HG03457 (cell line): ENCODE measurements around the gene TMEM91.

ENCODE experiments used
- ATAC-seq: cut with Tn5 transposase; IDR thresholded peaks from one replicate; pipeline ENCODE4 v1.9.1; 2021; ENCODE audit warnings: moderate number of reproducible peaks; ENCODE audit not compliant: unreplicated experiment

The TMEM91 gene

DNA sequence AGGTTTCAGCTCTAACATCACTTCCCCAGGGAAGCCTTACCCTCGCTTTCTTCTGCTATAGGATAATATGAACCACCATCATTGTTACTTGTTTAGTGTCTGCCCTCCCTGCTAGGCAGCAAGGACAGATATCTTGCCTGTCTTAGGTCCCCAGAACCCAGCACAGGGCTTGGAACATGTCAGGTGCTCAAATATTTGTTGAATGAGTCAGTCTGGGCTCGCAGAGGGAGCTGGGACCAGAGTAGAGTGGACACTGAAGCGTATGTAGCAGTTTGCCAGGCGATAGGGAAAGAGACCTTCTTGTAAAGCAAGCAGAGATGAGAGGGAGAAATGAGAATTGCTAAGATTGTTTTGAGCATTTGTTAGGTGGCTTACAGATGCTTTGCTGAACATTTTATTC lies 33.0 kb downstream of the TMEM91 start:
- ATAC-seq = no peak

DNA sequence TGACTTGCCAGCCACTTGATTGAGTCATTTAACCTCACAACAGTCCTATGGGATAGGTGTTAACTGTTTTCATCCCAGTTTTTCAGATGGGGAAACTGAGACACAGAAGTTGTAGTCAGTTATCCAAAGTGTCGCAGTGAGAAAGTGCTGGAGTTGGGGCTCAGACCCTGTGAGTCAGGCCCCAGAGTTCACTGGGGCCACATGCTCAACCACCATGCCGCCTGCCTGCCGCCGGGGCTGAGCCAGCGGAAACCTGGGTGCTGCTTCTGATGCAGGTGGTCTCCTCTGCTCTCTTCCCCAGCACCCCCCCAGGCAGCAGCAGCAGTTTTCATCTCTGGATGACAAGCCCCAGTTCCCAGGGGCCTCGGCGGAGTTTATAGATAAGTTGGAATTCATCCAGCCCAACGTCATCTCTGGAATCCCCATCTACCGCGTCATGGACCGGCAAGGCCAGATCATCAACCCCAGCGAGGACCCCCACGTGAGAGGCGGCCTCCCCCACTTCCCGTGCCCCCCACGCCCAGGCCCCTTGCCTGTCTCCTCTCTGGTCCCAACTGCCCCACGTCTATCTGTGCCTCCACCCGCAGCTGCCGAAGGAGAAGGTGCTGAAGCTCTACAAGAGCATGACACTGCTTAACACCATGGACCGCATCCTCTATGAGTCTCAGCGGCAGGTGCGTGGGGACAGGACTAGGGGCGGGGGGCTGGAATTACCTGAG lies 34.2 kb downstream of the TMEM91 start:
- no peak for ATAC-seq

- no peak for ATAC-seq
Measured at GRCh38 chr19:41411100-41411967, 35.0 kb downstream of the TMEM91 start.

DNA sequence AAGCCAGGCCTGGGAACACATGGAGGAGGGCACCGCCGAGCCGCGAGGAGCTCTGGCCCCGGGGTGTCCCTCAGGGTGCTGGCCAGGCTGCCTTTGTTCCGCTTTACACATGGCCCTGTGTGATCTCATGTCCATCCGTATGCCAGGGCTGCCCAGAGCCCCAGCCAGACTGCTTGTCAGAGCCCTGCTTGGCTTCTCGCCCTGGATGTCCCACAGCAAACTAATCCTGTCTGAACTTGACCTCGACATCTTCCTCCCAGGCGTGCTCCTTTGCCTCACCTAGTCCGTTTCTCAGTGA lies 35.6 kb downstream of the TMEM91 start:
- ATAC-seq = no peak

GRCh38 chr19:41412953-41413352 lies 36.6 kb downstream of the TMEM91 start:
- no peak for ATAC-seq

DNA sequence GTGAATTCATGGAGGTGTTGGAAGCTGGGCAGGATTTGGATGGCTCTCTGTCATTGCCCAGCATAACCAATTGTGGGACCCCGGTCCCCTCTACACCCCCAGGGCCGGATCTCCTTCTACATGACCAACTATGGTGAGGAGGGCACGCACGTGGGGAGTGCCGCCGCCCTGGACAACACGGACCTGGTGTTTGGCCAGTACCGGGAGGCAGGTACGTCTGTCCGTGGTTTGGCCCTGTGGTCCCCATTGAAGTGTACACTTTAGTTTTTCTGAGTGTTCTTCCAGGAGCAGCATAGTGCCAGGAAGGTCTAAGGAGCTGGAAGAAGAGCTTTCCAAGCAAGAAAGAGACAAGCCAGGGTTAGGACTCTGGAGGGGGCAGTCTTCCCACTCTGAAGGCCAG lies 37.6 kb downstream of the TMEM91 start:
- no peak for ATAC-seq

DNA sequence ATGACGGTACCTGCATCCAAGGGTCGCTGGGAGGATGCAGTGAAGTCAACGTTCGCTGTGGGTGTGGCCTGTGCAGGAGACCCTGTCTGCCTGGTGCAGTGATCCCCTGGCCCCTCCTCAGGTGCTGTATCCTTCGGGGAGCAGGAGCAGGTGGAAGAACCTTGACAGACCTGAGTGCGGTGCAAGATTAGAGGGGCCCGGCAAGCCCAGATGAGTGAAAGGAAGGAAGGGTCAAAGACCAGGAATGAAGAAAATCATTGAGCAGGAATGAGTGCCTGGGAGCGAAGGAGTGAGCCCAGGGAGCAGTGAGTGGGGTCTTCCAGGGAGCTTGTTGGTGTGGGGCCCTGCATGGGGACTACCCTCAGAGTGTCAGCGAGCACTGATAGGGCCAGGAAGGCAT lies 38.1 kb downstream of the TMEM91 start:
- no peak for ATAC-seq

GRCh38 chr19:41415154-41415571 lies 38.8 kb downstream of the TMEM91 start:
- ATAC-seq = no peak

DNA sequence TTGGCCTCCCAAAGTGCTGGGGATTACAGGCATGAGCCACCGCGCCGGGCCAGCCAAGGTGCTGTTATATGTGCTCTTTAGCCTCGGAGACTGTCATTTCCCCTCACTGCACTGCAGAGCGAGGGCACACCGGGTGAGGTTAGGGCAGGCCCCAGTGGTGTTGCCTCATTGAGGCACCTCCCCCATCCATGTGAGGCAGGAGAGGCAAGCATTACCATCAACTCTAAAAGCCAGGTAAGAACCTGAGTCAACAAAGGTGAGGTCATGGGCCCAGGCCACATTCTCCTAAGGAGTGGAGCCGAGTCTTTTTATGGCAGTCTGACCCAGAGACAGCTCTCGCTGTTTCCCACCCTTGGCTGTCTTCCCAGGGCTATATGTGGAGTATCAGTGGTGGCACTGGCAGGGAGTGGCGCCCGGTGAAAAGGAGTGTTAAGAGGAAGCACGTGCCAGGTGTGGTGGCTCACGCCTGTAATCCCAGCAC lies 39.9 kb downstream of the TMEM91 start:
- no peak for ATAC-seq

GRCh38 chr19:41420101-41420880 lies 44.0 kb downstream of the TMEM91 start:
- no peak for ATAC-seq

DNA sequence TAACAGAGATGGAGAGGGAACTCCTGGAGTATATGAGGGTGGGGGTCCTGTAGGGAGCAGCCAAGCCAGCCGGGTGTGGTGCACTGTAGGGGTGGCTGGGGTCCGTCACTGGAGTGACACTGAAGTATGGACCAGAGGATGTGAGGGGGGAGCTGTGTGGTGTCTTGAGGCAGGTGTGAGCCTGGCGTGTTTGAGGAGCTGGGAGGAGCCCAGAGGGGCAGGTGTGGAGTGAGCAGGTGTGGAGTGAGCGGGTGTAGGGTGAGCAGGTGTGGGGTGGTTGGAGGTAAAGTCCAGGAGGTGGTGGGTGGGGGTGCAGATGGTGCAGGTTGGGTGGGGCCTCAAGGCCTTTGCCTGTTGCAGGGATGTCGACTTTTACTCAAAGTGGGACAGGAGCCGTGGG lies 45.0 kb downstream of the TMEM91 start:
- no peak for ATAC-seq

- ATAC-seq = no peak
Measured at GRCh38 chr19:41421973-41422372, 45.6 kb downstream of the TMEM91 start.

DNA sequence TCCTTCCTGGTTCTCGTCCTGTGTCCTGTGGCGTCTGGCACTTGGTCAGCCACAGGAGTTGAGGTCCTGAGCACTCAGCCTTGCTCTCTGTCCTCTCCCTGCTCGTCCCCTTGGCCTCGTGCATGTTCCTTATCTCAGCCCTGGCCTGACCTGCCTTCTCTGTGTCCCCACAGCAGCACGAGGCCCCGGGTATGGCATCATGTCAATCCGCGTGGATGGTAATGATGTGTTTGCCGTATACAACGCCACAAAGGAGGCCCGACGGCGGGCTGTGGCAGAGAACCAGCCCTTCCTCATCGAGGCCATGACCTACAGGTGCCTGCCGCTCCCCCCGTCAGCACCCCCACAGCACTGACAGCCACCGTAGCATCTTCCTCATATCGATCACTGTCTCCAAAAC lies 46.1 kb downstream of the TMEM91 start:
- ATAC-seq = no peak

DNA sequence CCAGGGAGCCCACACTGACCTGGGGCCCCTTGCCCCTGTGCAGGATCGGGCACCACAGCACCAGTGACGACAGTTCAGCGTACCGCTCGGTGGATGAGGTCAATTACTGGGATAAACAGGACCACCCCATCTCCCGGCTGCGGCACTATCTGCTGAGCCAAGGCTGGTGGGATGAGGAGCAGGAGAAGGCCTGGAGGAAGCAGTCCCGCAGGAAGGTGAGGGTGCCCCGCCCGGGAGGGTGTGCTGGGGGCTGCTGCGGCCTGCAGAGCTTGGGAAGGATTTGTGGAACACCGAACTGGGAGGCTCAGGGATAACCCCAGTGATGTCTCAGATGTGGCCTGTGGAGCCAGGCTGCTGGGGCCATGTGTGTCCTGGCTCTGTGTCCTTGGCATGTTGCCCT lies 46.6 kb downstream of the TMEM91 start:
- no peak for ATAC-seq

DNA sequence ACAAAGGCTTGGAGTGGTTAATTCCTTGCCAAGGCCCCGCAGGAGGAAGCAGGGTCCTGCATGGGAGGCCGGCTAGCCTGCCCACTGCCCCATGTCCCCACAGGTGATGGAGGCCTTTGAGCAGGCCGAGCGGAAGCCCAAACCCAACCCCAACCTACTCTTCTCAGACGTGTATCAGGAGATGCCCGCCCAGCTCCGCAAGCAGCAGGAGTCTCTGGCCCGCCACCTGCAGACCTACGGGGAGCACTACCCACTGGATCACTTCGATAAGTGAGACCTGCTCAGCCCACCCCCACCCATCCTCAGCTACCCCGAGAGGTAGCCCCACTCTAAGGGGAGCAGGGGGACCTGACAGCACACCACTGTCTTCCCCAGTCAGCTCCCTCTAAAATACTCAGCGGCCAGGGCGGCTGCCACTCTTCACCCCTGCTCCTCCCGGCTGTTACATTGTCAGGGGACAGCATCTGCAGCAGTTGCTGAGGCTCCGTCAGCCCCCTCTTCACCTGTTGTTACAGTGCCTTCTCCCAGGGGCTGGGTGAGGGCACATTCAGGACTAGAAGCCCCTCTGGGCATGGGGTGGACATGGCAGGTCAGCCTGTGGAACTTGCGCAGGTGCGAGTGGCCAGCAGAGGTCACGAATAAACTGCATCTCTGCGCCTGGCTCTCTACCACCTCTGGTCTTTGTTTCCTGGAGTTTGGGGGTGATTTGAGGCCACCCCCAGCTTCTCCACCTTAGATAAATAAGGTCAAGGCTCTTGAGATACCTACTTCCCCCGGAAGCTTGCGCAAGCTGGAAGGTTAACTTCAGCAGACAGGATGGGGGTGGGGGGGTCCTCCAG lies 48.2 kb downstream of the TMEM91 start:
- no peak for ATAC-seq

DNA sequence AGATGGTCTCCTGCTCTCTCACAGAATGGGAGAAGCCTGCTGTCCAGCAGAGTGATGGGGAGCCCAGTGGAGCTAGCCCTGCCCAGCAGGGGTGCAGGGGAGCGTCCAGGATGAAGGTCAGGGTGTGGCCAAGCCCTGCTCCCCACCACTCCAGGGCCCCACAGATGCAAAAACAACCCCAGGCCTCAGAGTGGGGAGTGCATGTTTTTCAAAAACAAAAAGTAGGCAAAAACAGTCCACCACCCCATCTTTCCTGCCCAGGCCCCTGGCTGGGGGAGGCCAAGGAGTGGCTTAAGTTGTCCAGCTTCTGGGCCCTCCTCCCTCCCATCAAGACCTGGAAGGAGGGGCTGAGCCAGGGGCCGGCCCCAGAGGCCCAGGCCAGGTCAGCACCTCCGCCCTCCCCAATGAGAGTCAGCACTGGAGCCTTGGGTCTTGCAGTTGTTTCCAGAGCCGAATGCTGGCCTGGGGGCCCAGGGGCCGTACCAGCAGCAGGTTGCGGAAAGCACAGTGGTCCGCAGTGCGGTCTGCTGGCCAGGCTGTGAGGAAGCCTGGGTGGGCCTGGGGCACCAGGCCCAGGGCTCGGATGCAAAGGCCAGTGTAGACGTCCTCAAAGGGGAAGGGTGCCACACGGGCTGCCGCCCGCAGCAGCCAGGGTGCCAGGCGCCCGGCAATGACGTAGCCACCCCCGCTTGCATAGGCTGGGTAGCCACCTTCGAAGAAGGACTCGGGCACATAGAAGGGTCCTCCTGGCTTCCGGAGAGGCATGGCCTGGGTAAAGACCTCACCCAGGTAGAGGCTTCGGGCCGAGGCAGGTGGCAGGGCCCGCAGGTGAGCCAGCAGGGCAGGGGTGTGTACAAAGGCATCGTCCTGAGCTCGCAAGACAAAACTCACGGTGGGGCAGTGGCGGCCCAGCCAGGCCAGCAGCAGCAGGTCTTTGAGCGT lies 49.1 kb downstream of the TMEM91 start:
- no peak for ATAC-seq

- ATAC-seq = no peak
Measured at GRCh38 chr19:41426116-41426841, 49.9 kb downstream of the TMEM91 start.

DNA sequence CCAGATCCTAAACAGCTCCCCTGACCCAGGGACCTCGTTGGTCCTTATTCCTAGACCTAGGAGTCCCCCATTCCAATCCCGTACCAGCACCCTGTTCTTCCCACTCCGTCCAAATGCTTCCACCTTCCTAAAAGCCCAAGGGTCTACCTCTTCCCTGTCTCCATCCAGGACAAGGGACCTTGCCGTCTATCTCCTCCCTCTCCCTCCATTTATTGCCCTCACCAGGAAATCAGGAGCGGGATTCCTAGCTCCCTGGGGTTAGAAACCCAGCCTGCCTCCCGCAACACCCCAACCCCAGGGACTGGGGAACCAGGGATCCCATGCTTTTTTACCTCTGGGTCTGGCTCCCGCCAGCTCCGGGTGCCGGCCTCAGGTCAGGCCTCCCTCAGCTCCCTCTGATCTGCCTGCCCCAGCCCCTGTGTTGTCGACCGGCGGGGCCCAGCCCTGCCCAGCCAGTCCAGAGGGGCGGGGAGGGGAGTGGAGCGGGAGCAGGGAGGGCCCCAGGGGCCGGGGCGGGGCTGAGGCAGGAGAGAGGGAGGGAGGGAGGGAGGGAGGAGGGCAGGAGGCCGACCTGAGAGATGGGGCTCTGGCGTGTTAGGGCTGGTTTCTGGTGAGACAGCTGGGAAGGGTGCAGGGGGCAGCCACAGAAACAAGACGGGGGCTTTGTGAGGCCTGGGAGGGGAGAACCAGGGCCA lies 50.8 kb downstream of the TMEM91 start, which contains the start of gene B3GNT8:
TSS of gene B3GNT8 (minus strand) at position 423 of the 695 bp plus-strand sequence. CDS start 596 bp downstream, outside the sequence.
- ATAC-seq = no peak
